ENCODE results near the gene FEN1. TPM values are rescaled to one million over a fixed set of nuclear protein-coding genes. Genes with fewer than 3 reads are reported as not detected.

The FEN1 gene
- total and polyA plus RNA-seq, 2 of the 13 experiments (the other 11 are each of a cell fraction or from before 2014, with no cell fraction given) = 12.4 to 102 TPM

DNA sequence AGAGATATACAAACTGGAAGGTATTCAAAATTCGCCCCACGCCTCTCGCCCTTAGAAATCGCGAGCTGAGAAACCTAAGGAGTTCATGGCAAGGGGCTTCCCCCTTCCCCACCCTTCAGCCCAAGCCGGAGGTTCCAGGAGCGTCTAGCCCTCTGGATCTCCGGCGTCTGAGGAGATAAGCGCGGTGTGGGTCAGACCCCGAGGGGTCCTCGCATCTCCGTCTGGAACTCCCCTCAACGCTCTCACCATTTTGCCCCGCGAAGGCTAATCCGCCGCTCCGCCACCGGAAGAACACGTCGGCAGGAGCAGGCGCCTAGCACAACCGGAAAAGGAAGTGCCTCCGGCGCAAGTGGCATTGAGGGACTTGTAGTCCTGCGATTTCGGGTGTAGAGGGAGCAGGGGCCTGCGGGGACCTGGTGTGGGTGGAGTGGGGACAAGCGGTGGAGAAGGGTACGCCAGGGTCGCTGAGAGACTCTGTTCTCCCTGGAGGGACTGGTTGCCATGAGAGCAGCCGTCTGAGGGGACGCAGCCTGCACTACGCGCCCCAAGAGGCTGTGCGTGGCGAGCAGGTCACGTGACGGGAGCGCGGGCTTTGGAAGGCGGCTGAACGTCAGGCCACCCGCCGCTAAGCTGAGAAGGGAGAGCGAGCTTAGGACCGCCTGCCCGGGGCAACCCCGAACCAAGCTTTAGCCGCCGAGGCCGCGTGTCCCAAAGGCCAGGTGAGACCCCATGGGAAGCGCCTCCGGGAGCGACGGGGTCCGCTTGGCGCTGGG is at the start of gene FEN1, which contains the start of gene TMEM258 (continued):
- TF ChIP-seq, protein P1, sequence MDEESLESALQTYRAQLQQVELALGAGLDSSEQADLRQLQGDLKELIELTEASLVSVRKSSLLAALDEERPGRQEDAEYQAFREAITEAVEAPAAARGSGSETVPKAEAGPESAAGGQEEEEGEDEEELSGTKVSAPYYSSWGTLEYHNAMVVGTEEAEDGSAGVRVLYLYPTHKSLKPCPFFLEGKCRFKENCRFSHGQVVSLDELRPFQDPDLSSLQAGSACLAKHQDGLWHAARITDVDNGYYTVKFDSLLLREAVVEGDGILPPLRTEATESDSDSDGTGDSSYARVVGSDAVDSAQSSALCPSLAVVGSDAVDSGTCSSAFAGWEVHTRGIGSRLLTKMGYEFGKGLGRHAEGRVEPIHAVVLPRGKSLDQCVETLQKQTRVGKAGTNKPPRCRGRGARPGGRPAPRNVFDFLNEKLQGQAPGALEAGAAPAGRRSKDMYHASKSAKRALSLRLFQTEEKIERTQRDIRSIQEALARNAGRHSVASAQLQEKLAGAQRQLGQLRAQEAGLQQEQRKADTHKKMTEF (CRISPR knock-in tag; IDR thresholded peaks at IDR 0.05) = peak; percentile 88; the same call in 1 of the 2 replicates
- TF ChIP-seq SMAD1 (CRISPR knock-in tag; IDR thresholded peaks at IDR 0.05; ENCODE audit: borderline replicate concordance, low read depth) (0 out of 2 replicates have a peak, but pooled peaks have one; percentile 76), PCBP1 (IDR thresholded peaks at IDR 0.05; ENCODE audit: borderline replicate concordance, low read depth, low read length) (peak; percentile 75; the same call in 1 of the 2 replicates), TBX2 (CRISPR knock-in tag; IDR thresholded peaks at IDR 0.05; ENCODE audit: borderline replicate concordance) (0 out of 2 replicates have a peak, but pooled peaks have one; percentile 40), ZBTB8A (CRISPR knock-in tag; IDR thresholded peaks at IDR 0.05; ENCODE audit: borderline replicate concordance, low read depth) (peak; percentile 49; the same call in 1 of the 2 replicates), ZNF704 (CRISPR knock-in tag; IDR thresholded peaks at IDR 0.05; ENCODE audit: borderline replicate concordance) (peak; percentile 94; the same call in 1 of the 2 replicates), HOXA3 (CRISPR knock-in tag; IDR thresholded peaks at IDR 0.05) (peak; percentile 62), KLF11 (CRISPR knock-in tag; IDR thresholded peaks at IDR 0.05) (peak; percentile 38; the same call in 1 of the 2 replicates), IRF9 (CRISPR knock-in tag; IDR thresholded peaks at IDR 0.05; ENCODE audit: borderline replicate concordance) (peak; percentile 84; the same call in 1 of the 2 replicates), NCOR1 (IDR thresholded peaks at IDR 0.05; ENCODE audit: borderline replicate concordance, low read length) (0 out of 2 replicates have a peak, but pooled peaks have one; percentile 22), ZNF605 (CRISPR knock-in tag; IDR thresholded peaks at IDR 0.05) (peak; percentile 74), POLR2G (IDR thresholded peaks at IDR 0.05; ENCODE audit: low read depth, low read length) (peak; percentile 95), ZSCAN29 (CRISPR knock-in tag; conservative IDR thresholded peaks at IDR 0.05) (peak; percentile 75; the same call in 1 of the 2 replicates), MEIS2 (CRISPR knock-in tag; IDR thresholded peaks at IDR 0.05) (peak; percentile 43; the same call in 1 of the 2 replicates), ZNF652 (CRISPR knock-in tag; IDR thresholded peaks at IDR 0.05; ENCODE audit: borderline replicate concordance, low read depth) (no peak; the same call in 1 of the 2 replicates), BORCS8-MEF2B (CRISPR knock-in tag; IDR thresholded peaks at IDR 0.05) (peak; percentile 66)
- TF ChIP-seq, protein P2, sequence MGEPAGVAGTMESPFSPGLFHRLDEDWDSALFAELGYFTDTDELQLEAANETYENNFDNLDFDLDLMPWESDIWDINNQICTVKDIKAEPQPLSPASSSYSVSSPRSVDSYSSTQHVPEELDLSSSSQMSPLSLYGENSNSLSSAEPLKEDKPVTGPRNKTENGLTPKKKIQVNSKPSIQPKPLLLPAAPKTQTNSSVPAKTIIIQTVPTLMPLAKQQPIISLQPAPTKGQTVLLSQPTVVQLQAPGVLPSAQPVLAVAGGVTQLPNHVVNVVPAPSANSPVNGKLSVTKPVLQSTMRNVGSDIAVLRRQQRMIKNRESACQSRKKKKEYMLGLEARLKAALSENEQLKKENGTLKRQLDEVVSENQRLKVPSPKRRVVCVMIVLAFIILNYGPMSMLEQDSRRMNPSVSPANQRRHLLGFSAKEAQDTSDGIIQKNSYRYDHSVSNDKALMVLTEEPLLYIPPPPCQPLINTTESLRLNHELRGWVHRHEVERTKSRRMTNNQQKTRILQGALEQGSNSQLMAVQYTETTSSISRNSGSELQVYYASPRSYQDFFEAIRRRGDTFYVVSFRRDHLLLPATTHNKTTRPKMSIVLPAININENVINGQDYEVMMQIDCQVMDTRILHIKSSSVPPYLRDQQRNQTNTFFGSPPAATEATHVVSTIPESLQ (CRISPR knock-in tag; conservative IDR thresholded peaks at IDR 0.05) = 0 out of 2 replicates have a peak, but pooled peaks have one; percentile 40
- TF ChIP-seq, protein P3, sequence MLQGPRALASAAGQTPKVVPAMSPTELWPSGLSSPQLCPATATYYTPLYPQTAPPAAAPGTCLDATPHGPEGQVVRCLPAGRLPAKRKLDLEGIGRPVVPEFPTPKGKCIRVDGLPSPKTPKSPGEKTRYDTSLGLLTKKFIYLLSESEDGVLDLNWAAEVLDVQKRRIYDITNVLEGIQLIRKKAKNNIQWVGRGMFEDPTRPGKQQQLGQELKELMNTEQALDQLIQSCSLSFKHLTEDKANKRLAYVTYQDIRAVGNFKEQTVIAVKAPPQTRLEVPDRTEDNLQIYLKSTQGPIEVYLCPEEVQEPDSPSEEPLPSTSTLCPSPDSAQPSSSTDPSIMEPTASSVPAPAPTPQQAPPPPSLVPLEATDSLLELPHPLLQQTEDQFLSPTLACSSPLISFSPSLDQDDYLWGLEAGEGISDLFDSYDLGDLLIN (CRISPR knock-in tag; IDR thresholded peaks at IDR 0.05; ENCODE audit: borderline replicate concordance) = peak; percentile 98
- TF ChIP-seq, protein P4, sequence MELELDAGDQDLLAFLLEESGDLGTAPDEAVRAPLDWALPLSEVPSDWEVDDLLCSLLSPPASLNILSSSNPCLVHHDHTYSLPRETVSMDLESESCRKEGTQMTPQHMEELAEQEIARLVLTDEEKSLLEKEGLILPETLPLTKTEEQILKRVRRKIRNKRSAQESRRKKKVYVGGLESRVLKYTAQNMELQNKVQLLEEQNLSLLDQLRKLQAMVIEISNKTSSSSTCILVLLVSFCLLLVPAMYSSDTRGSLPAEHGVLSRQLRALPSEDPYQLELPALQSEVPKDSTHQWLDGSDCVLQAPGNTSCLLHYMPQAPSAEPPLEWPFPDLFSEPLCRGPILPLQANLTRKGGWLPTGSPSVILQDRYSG (CRISPR knock-in tag; IDR thresholded peaks at IDR 0.05) = peak; percentile 59
